ENCODE measurements around the gene OR6X1. TPM values are rescaled to one million over a fixed set of nuclear protein-coding genes. Genes with fewer than 3 reads are reported as not detected.

OR6X1 gene
- total and polyA plus RNA-seq, 9 of the 15 experiments (the other 6 are each of a cell fraction or from before 2014, with no cell fraction given), result not detected

DNA sequence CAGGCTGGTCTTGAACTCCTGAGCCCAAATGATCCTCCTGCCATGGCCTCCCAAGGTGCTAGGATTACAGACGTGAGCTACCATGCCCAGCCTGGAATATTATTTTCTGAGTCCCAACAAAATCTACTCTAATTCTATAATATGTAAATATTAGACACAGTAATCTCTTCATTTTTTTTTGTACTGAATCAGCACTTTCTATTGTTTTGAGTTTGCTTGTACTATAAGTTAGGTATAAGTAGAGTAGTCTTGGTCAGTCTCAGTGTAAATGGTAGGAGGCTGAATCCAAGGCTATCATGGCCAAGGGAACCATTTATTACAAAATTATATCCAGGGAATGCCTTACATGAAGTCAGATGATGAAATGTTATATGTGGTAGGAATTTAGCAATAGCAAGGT is 19.6 kb upstream of the OR6X1 start:
- Histone ChIP-seq H3K9me3 (replicated peaks; ENCODE audit: control insufficient read depth, insufficient read depth, low read depth, low read length) (no peaks in the 10 kb centered on the region), H3K27me3 (ENCODE audit: control insufficient read depth in 2 of 2, insufficient read depth in 2 of 2, low read length in 2 of 2) (no peaks in the 10 kb centered on the region), H3K36me3 (ENCODE audit: control insufficient read depth, insufficient read depth, low read length) (no peaks in the 10 kb centered on the region), H4K20me1 (replicated peaks; ENCODE audit: control insufficient read depth, insufficient read depth, low read length) (no peaks in the 10 kb centered on the region), H3K9me1 (ENCODE audit: control insufficient read depth, insufficient read depth, low read length) (no peaks in the 10 kb centered on the region), H3K79me2 (ENCODE audit: control insufficient read depth, insufficient read depth, low read length) (no peaks in the 10 kb centered on the region), H2AFZ (ENCODE audit: low read depth, low read length) (no peak overlapping the region), H3K4me1 (replicated peaks in 1 of 2; ENCODE audit: control insufficient read depth in 2 of 2, insufficient read depth in 2 of 2, low read length in 2 of 2) (no peaks in the 10 kb centered on the region), H3K4me3 (no peak overlapping the region), H3K9ac (ENCODE audit: insufficient read depth in 1 of 2, low read depth in 2 of 2, low read length in 2 of 2) (no peak overlapping the region), H3K4me2 (ENCODE audit: insufficient read depth, low read length) (no peak overlapping the region), H3K27ac (ENCODE audit: extremely low read depth, low read depth, low read length) (no peak overlapping the region)
- POLR2A ChIA-PET, result no interaction called here
- intact Hi-C loops (cut with micrococcal nuclease), result no loop called here
- DNase-seq (ENCODE audit: extremely low read depth in 1 of 4, low spot score in 3 of 4) (no peak), FAIRE-seq (no peak), ATAC-seq (no peak)
- CTCF ChIA-PET (ENCODE audit: low intra/inter-chr PET ratio), result no interaction called here
- no TSS peak for BruUV-seq (replicated peaks)
- WGBS (ENCODE audit: insufficient coverage, low coverage, missing lambda C conversion rate), result 0% methylated on average over 1 of the region's 1 CpG
- in situ Hi-C loops (cut with MboI), result no loop called here
- no peak for TF ChIP-seq NR2F6 (CRISPR knock-in tag; IDR thresholded peaks at IDR 0.05)
- peak; percentile 25; the same call in 1 of the 2 replicates for TF ChIP-seq MAFK (IDR thresholded peaks at IDR 0.05; ENCODE audit: low read length)
- peak; percentile 79 for TF ChIP-seq ZNF316 (IDR thresholded peaks at IDR 0.05)
- peak; percentile 27; the same call in 1 of the 2 replicates for TF ChIP-seq MAFF (IDR thresholded peaks at IDR 0.05; ENCODE audit: low read length)
- 0 out of 2 replicates have a peak, but pooled peaks have one; percentile 21 for TF ChIP-seq MAFG (tag; conservative IDR thresholded peaks at IDR 0.05)
- no peak for TF ChIP-seq PHF8 (IDR thresholded peaks at IDR 0.05; ENCODE audit: borderline replicate concordance, low read length)
- TF ChIP-seq HEY1 (CRISPR knock-in tag; IDR thresholded peaks at IDR 0.05; ENCODE audit: borderline replicate concordance), result no peak
- no peak for TF ChIP-seq PPARD (CRISPR knock-in tag; IDR thresholded peaks at IDR 0.05)
- TF ChIP-seq, protein P1, sequence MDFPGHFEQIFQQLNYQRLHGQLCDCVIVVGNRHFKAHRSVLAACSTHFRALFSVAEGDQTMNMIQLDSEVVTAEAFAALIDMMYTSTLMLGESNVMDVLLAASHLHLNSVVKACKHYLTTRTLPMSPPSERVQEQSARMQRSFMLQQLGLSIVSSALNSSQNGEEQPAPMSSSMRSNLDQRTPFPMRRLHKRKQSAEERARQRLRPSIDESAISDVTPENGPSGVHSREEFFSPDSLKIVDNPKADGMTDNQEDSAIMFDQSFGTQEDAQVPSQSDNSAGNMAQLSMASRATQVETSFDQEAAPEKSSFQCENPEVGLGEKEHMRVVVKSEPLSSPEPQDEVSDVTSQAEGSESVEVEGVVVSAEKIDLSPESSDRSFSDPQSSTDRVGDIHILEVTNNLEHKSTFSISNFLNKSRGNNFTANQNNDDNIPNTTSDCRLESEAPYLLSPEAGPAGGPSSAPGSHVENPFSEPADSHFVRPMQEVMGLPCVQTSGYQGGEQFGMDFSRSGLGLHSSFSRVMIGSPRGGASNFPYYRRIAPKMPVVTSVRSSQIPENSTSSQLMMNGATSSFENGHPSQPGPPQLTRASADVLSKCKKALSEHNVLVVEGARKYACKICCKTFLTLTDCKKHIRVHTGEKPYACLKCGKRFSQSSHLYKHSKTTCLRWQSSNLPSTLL (IDR thresholded peaks at IDR 0.05), result no peak
- no peak for TF ChIP-seq ZNF696 (CRISPR knock-in tag; conservative IDR thresholded peaks at IDR 0.05)
- no peak for TF ChIP-seq PTBP1 (IDR thresholded peaks at IDR 0.05; ENCODE audit: low read depth, low read length)
- TF ChIP-seq PRPF4 (IDR thresholded peaks at IDR 0.05; ENCODE audit: insufficient read depth, low read depth, low read length, poor library complexity, severe bottlenecking), result no peak
- no peak for TF ChIP-seq ZNF584 (CRISPR knock-in tag; IDR thresholded peaks at IDR 0.05; ENCODE audit: low read depth)
- TF ChIP-seq, protein P2, sequence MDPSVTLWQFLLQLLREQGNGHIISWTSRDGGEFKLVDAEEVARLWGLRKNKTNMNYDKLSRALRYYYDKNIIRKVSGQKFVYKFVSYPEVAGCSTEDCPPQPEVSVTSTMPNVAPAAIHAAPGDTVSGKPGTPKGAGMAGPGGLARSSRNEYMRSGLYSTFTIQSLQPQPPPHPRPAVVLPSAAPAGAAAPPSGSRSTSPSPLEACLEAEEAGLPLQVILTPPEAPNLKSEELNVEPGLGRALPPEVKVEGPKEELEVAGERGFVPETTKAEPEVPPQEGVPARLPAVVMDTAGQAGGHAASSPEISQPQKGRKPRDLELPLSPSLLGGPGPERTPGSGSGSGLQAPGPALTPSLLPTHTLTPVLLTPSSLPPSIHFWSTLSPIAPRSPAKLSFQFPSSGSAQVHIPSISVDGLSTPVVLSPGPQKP (CRISPR knock-in tag; IDR thresholded peaks at IDR 0.05), result no peak
- TF ChIP-seq RBFOX2 (IDR thresholded peaks at IDR 0.05; ENCODE audit: low read depth, low read length), result no peak
- TF ChIP-seq NR2C2 (CRISPR knock-in tag; IDR thresholded peaks at IDR 0.05), result no peak
- TF ChIP-seq NR2C2 (tag; IDR thresholded peaks at IDR 0.05), result no peak
- TF ChIP-seq ZNF3 (CRISPR knock-in tag; IDR thresholded peaks at IDR 0.05), result no peak
- TF ChIP-seq HNRNPK (IDR thresholded peaks at IDR 0.05; ENCODE audit: low read depth, low read length, poor library complexity, severe bottlenecking), result no peak
- TF ChIP-seq SMAD2 (IDR thresholded peaks at IDR 0.05; ENCODE audit: low read depth, low read length), result no peak
- no peak for TF ChIP-seq STAT5A (IDR thresholded peaks at IDR 0.05; ENCODE audit: borderline replicate concordance, low read length)
- TF ChIP-seq ZBTB1 (CRISPR knock-in tag; IDR thresholded peaks at IDR 0.05; ENCODE audit: borderline replicate concordance, low read depth), result no peak
- TF ChIP-seq C11orf30 (IDR thresholded peaks at IDR 0.05; ENCODE audit: low read depth), result peak; percentile 54; the same call in 1 of the 2 replicates

All from K562 (cell line).